Measurements from ENCODE around the gene NR2E1. TPM values are rescaled to one million over a fixed set of nuclear protein-coding genes. Genes with fewer than 3 reads are reported as not detected.

The NR2E1 gene
- not detected in 3 replicates for total RNA-seq

- TF ChIP-seq, protein P1, sequence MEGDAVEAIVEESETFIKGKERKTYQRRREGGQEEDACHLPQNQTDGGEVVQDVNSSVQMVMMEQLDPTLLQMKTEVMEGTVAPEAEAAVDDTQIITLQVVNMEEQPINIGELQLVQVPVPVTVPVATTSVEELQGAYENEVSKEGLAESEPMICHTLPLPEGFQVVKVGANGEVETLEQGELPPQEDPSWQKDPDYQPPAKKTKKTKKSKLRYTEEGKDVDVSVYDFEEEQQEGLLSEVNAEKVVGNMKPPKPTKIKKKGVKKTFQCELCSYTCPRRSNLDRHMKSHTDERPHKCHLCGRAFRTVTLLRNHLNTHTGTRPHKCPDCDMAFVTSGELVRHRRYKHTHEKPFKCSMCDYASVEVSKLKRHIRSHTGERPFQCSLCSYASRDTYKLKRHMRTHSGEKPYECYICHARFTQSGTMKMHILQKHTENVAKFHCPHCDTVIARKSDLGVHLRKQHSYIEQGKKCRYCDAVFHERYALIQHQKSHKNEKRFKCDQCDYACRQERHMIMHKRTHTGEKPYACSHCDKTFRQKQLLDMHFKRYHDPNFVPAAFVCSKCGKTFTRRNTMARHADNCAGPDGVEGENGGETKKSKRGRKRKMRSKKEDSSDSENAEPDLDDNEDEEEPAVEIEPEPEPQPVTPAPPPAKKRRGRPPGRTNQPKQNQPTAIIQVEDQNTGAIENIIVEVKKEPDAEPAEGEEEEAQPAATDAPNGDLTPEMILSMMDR (IDR thresholded peaks at IDR 0.05; ENCODE audit: unreplicated experiment) = no peak
- peak in 1 of 2 experiments; percentile 40 for DNase-seq (ENCODE audit: low spot score in 2 of 2, unreplicated experiment in 2 of 2)
- Mint-ChIP-seq H3K36me3 (no peaks in the 10 kb centered on the region), H3K27ac (no peak within 1 kb of the TSS), H3K9me3 (no peaks in the 10 kb centered on the region), H3K4me3 (peak within 1 kb of the TSS; percentile 44), H3K4me1 (peaks cover 45% of the 10 kb centered on the region), H3K27me3 (ENCODE audit: low read depth) (peaks cover 99% of the 10 kb centered on the region)
Observed at GRCh38 chr6:108165714-108166663, at the start of gene NR2E1. TSS of gene NR2E1 (plus strand) at chr6:108166022. CDS start at chr6:108166766, 744 bp downstream.

DNA sequence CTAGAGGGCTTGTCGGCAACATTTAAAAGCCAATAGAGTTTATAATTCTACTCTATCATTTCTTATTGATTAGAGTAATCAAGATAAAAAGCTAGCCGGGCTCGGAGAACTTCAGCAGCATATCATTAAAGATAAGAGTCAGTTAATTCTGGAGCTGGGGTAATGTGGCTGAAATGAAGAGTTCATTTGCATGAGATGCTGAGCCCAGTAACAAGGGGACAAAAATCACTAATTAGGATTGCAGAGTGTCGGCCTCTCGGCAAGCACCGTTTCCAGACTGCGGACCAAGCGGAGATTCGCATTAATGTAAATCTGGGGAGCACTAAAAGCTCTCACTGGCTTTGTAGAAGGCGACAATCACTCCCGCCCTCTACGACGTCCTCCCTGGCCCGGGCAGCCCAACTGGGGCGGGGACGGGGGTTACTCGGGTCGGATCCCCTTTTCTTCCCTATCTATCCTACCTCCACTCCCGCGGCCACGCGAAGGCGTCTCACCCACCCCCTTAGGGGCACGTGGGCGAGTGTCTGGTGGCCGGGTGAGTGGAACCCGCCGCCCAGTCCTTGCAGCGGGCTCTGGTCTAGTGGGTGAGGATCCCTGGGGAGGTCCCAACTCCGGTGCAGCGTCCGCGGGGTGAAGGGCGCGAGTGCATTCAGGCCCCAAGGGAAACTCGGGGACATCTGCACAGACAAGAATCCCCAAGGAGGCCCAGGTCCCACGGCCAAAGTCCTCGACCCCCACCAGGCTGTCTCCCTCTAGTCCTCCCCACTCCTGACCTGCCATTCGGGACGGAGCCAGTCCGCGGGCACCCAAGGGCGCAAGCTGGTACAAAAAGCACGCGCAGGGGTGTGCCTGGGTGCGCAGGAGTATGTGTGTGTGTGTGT, 49.0 kb upstream of the NR2E1 start:
- Mint-ChIP-seq H3K4me3 (peak overlapping the region; percentile 54), H3K27ac (no peak overlapping the region), H3K36me3 (no peaks in the 10 kb centered on the region), H3K4me1 (peaks cover 41% of the 10 kb centered on the region), H3K27me3 (ENCODE audit: low read depth) (peaks cover 97% of the 10 kb centered on the region), H3K9me3 (no peaks in the 10 kb centered on the region)
- no peak for DNase-seq (ENCODE audit: low spot score in 2 of 2, unreplicated experiment in 2 of 2)
- TF ChIP-seq, protein P1 (IDR thresholded peaks at IDR 0.05; ENCODE audit: unreplicated experiment) = no peak

DNA sequence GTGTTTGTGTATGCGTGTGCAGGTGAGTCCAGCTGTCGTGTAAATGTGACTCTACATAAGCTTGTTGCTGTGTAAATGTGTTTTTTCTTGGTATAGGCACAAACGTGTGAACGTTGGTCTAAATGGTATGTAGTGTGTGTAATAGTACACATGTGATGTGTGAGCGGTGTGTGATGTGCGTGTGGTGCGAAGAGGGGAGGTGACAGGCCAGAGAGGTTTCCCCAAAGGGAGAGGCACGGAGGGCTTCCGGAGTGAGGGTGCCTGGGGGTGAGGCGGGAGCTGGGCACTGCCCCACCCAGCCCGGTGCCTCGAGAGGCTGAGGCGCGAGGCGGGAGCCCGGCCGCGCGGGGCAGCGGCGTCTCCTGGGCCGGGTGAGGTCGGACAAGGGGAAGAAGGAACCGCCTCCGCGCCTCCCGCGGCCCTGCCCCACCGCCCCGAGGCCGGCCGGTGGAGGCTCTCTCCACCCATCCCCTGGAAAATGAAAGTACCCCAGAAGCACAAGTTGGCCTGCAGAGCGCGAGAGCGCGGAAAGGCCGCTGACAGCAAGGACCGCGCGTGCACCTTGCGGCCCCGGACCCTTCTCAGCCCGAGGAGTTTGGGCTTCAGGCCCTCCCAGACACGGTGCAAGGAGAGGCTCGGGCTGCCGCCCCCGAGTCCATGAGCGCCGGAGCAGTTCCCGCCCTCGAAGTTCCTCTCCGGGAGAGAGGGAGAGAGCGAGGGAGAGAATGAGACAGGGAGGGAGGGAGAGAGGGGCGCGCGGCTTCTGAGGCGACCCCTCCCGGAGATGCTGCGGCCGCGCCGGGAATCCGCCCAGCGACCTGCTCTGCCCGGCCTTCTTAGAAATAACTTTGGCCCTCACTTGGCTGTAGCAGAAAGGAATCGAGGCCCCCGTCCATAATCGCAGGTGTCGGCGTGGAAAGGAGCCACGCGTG, 48.1 kb upstream of the NR2E1 start:
- no peak overlapping the region for H3K27ac Mint-ChIP-seq
- H3K27me3 Mint-ChIP-seq (ENCODE audit: low read depth) = peaks cover 97% of the 10 kb centered on the region
- peak overlapping the region; percentile 54 for H3K4me3 Mint-ChIP-seq
- peak in 1 of 2 experiments; percentile 49 for DNase-seq (ENCODE audit: low spot score in 2 of 2, unreplicated experiment in 2 of 2)
- peaks cover 41% of the 10 kb centered on the region for H3K4me1 Mint-ChIP-seq
- no peaks in the 10 kb centered on the region for H3K36me3 Mint-ChIP-seq
- H3K9me3 Mint-ChIP-seq = no peaks in the 10 kb centered on the region
- TF ChIP-seq, protein P1 (IDR thresholded peaks at IDR 0.05; ENCODE audit: unreplicated experiment) = no peak

DNA sequence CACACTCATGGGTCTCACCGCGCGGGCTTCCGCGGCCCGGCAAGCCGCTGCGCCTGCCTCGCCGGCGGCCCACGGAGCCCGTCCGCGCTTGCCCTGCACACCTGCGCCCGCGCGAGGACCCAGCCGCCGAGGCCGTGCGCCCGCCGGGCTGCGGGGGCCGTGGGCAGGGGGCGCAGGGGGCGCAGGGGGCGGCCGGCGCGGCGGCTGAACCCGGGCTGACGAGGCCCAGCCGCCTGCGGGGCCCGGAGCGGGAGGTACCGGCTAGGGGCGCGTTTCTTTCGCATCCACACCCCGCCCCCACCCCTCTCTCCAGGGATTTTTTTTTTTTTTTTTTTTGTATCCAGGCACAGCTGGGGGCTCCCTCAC, 47.5 kb upstream of the NR2E1 start:
- peaks cover 42% of the 10 kb centered on the region for H3K4me1 Mint-ChIP-seq

More for the DNA sequence above, 47.5 kb upstream of the NR2E1 start:
- Mint-ChIP-seq H3K9me3 (no peaks in the 10 kb centered on the region), H3K4me3 (peak overlapping the region; percentile 72), H3K36me3 (no peaks in the 10 kb centered on the region), H3K27me3 (ENCODE audit: low read depth) (peaks cover 97% of the 10 kb centered on the region), H3K27ac (no peak overlapping the region)
- no peak for DNase-seq (ENCODE audit: low spot score in 2 of 2, unreplicated experiment in 2 of 2)
- TF ChIP-seq, protein P1 (IDR thresholded peaks at IDR 0.05; ENCODE audit: unreplicated experiment) = no peak

All from mesothelial cell of epicardium (in vitro differentiated cells).